Measurements from ENCODE around the gene CA10.

DNA sequence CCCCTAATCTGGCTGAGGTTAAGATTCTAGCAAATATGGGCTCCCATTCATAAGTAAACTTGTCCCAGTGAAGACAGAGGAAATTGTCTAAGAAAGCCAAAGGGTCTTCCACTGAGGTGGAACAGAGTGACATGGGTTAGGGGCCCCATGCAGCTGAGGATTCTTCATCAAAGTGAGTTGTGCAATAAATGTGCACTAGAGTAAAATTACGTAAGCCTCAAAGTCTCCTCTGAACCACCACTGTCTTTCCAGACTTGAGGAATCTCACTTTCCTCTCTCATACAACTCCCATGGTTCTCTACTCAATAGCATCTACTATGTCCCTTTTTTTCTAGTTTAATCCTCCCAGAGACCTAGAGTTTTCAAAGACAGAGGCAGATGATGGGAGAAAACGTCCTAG lies 132.4 kb downstream of the CA10 start:
- TF ChIP-seq EP300 (IDR thresholded peaks at IDR 0.05) = no peak
- TF ChIP-seq POLR2A (IDR thresholded peaks at IDR 0.05) = no peak
- no peak for TF ChIP-seq CTCF (IDR thresholded peaks at IDR 0.05)
